Right ventricle myocardium inferior (tissue), 1 donor: Measurements from ENCODE around the gene AKAP3. TPM values are rescaled to one million over a fixed set of nuclear protein-coding genes. Genes with fewer than 3 reads are reported as not detected.

Source experiments
- ATAC-seq: fragments of 200-7000 bp; cut with Tn5 transposase; one replicate; pipeline ENCODE4 v1.9.1; 2020; ENCODE audit warnings: mild to moderate bottlenecking, moderate library complexity
- DNase-seq: peaks from one replicate; pipeline ENCODE4 v3.0.0; 2021; ENCODE audit errors: missing footprints
- intact Hi-C: fragments of 100-400 bp; cut with DNase I; formaldehyde crosslinking; loops from one replicate; pipeline ENCODE4 v1.11.0; 2022
- total RNA-seq: library from RNA; stranded (reverse); fragmentation: NEBNext Ultra II Directional; extraction: Animal tissue kit (Norgen Biotek cat#: 25700); gene quantifications from one replicate; pipeline ENCODE4 v1.2.1, GENCODE V29; 2021
- donor health status: DM: no; HTN: yes; CAD: no; lungs with severe emphysema.

Gene AKAP3
- total RNA-seq, 1 donor from 2014 or later: 2.5 TPM

- DNase-seq (no peak), ATAC-seq (no peak)
- intact Hi-C loops: no loop called here
Observed at GRCh38 chr12:4607056-4607455, 41.8 kb downstream of the AKAP3 start.

DNA sequence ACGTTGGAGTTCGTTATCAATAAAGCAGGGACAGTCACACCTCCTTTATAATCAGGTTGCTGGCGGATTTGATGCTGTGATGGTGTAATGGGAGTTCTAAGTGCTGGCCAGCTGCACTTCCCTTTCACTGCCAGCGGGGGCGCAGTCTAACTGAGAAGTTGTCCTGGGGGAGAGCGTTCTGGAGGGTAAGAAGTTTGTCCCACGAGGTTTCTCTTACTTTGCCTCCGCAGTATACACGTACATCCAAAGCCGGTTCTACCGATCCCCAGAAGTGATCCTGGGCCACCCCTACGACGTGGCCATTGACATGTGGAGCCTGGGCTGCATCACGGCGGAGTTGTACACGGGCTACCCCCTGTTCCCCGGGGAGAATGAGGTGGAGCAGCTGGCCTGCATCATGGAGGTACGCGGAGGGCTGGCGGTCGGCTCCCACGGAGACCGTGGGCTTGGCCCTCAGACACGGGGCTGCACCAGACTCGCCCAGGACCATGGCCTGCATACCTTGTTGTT lies 44.1 kb downstream of the AKAP3 start:
- DNase-seq (peak; percentile 88), ATAC-seq (peak; percentile 93)
- intact Hi-C loops: no loop called here

GRCh38 chr12:4603946-4604345 lies 44.9 kb downstream of the AKAP3 start:
- DNase-seq (no peak), ATAC-seq (no peak)
- intact Hi-C loops: no loop called here

- intact Hi-C loops: no loop called here
- ATAC-seq: no peak
Observed at GRCh38 chr12:4603421-4603820, 45.4 kb downstream of the AKAP3 start.

DNA sequence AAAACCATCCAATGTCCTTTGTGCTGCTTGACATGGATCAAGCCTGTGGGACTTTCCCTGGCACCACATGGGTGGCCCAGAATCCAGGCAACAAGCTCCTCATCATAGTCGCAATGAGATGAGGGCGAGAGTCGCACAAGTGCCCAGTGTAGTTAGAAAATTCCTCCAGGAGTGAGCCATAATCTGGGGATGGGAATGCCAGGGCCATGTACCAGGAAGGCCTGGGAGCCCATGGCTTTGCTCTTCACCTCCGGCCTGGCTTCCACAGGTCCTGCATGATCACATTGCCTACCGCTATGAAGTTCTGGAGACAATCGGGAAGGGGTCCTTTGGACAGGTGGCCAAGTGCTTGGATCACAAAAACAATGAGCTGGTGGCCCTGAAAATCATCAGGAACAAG lies 53.0 kb downstream of the AKAP3 start:
- DNase-seq (no peak), ATAC-seq (no peak)
- intact Hi-C loops: no loop called here

More at GRCh38 chr12:4603421-4603820, 45.4 kb downstream of the AKAP3 start:
- DNase-seq: no peak

DNA sequence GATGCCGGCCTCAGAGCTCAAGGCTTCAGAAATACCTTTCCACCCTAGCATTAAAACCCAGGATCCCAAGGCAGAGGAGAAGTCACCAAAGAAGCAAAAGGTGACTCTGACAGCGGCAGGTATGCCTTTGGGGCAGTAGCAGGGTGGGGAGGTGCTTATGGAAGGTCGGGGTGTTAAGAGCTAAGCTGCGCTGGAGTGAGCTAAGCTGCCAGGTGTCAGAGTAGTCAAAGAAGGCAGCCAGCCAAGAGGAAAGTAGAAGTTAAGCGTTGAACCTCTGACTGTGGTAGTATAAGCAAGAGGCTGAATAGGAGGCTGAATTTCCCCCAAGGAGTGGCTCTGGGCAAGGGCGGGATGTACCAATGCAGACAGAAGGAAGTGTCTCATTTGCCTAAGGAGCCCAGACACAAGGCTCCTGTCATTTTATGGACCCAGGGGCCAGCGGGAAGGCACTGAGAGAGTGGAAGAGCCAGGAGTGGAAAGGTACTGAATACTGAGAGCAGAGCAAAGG lies 57.6 kb downstream of the AKAP3 start:
- no peak for DNase-seq
- ATAC-seq: no peak
- intact Hi-C loops: no loop called here

DNA sequence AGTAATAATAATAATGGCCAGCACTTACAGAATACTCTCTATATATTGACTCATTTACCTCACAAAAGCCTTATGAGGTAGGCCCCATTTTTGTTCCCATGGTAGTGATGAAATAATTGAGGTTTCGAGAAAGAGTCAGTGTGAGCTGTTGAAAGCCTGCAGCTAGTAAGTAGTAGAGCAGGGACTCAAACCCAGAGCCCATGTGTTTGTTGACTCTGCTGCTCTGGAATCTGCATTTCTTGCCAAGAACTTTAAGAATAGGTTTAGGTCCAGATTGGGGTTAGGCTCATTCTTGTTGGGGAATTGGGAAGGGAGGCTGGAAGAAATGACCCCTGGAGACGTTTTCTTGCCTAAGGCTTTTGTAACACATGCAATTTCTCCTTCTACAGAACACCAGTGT lies 58.9 kb downstream of the AKAP3 start:
- no peak for DNase-seq
- intact Hi-C loops: no loop called here
- no peak for ATAC-seq

- intact Hi-C loops: no loop called here
Observed at GRCh38 chr12:4588916-4589315, 59.9 kb downstream of the AKAP3 start.

DNA sequence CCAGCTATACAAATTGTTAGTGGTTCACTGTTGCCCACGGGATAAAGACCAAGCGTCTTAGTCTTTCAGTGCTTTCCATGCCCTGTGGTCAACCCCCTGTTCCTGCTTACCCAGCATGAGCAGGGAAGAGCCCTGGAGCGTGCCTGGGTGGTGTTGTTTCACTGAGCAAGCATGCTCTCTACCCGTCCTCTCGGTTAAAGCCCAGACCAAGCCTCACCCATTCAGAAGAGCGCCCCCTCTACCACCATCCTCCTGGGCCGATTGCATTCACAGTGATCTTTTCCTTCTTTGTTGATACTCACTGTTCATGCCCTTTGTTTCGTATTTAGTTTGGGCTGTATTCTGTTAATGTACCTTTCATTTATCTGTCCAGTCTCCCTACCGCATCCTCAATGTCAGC lies 61.7 kb downstream of the AKAP3 start:
- ATAC-seq: no peak
- no peak for DNase-seq
- intact Hi-C loops: no loop called here

More at GRCh38 chr12:4588916-4589315, 59.9 kb downstream of the AKAP3 start:
- DNase-seq: no peak
- ATAC-seq: no peak

DNA sequence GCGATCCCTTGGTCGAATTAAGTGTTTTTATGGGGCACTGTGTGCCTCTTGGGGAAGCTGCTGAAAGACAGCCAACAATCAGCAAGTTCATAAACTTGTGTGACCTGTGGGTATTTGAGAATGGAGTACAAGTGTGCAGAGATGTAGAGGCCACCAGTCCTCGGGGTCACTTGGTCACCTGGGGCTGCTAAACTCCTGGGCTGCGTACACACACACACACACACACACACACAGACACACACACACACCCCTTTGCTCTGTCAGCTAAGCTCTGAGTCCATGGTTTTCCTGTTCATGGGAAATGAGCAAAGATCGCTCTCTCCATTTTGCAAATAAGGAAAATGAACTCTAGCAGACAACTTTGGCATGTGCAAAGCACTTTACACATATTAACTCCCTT lies 62.4 kb downstream of the AKAP3 start:
- intact Hi-C loops: no loop called here

GRCh38 chr12:4584896-4585295 lies 64.0 kb downstream of the AKAP3 start:
- ATAC-seq (no peak), DNase-seq (no peak)
- intact Hi-C loops: no loop called here

More for the DNA sequence above, 62.4 kb downstream of the AKAP3 start:
- DNase-seq (no peak), ATAC-seq (no peak)

GRCh38 chr12:4584281-4584680 lies 64.6 kb downstream of the AKAP3 start:
- ATAC-seq (no peak), DNase-seq (no peak)
- intact Hi-C loops: no loop called here

DNA sequence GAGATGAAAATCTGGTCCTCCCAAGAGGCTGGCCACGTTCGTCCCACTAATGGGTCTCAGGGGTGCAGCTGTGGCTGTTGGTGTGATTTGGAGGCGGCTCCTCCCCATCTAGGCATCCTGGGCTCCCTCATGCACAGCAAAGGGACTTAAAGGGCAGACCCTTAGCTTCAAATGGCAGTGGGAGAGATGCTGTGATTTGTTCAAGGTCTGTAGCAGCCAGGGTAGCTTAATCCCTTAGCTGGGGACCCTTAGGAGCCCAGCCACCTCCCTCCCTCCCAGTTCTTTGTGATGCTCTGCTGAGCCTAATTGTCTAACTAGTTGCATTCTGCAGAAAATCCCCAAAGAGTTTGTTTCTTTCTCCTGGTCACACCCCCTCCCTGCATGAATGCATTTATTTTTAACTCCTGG lies 68.6 kb downstream of the AKAP3 start:
- DNase-seq (no peak), ATAC-seq (no peak)
- intact Hi-C loops: no loop called here

- intact Hi-C loops: no loop called here
- no peak for DNase-seq
- peak; percentile 34 for ATAC-seq
Observed at GRCh38 chr12:4579305-4580102, 69.3 kb downstream of the AKAP3 start.

- intact Hi-C loops: no loop called here
- ATAC-seq (no peak), DNase-seq (no peak)
Observed at GRCh38 chr12:4572680-4573079, 76.2 kb downstream of the AKAP3 start.

DNA sequence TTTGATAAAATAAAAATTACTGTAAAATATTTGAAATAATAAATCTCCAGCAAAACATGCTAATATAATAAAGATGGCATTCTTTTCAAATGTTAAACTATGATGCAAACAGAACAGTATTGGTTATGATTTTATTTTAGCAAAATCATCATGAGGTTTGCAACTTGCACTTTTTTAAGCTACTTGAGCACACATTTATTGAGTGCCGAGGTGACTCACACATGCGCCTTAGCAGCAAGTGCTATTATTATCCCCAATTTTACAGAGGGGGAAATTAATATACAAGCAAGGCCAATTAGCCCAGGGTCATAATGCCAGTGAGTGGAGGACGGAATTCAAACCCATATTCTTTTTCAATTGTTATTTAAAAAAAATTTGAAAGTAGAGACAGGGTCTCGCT lies 79.6 kb downstream of the AKAP3 start:
- ATAC-seq: no peak
- intact Hi-C loops: no loop called here
- DNase-seq: no peak

- intact Hi-C loops: no loop called here
- ATAC-seq (peak; percentile 52), DNase-seq (no peak)
Observed at GRCh38 chr12:4567073-4567881, 81.6 kb downstream of the AKAP3 start.

DNA sequence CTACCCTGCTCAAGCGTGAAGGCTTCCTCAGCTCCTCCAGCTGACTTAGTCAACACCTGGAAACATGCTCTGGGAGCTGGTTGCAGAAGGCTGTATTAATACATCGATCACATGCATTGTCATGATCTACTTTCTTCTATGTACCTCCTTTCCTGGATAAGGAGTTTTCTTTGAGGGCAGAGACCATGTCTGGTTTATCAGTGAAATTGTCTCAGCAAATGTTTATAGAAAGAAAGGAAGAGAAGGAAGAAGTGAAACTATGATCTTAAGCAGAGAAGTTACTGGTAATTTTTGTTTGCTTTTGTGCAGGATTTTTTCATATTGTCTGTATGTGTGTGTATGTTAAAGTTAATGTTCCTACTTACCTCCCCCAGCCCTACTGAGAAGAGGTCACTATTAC lies 82.4 kb downstream of the AKAP3 start:
- DNase-seq: no peak
- intact Hi-C loops: no loop called here
- ATAC-seq: no peak
